ENCODE measurements around the gene HEG1.

Gene HEG1

DNA sequence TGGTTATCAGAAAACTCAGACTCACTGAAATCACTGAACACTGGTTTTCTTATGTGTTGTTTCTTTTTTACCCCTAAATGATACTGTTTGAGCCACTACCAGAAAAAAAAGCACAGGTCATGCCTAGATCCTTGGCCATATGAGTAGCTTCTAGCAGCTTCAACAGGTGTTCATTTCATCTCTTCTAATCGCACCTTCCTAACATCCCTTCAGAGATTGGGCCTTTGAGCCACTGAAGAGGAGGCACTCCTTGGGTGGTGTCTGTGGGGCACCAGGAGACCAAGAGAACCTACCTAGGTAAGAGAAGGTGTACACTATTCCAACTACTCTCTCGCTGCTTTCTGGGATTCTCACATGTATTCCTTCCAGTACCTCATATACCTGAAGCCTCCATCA is 2.5 kb downstream of the HEG1 start:
- H3K4me3 ChIP-seq (ENCODE audit: low read length): no peak overlapping the region
- no peak for DNase-seq
- H3F3A ChIP-seq (ENCODE audit: insufficient read depth, low read length): no peaks in the 10 kb centered on the region
- no peaks in the 10 kb centered on the region for H3K9me3 ChIP-seq (replicated peaks; ENCODE audit: insufficient read depth, low read length)
- no peaks in the 10 kb centered on the region for H3K4me1 ChIP-seq (ENCODE audit: low read length)
- H3K36me3 ChIP-seq (replicated peaks; ENCODE audit: insufficient read depth, low read length): no peaks in the 10 kb centered on the region
- no peak overlapping the region for H3K9ac ChIP-seq (ENCODE audit: low read length)
- peaks cover 15% of the 10 kb centered on the region; the same call in 1 of the 2 replicates for H3K27me3 ChIP-seq (replicated peaks; ENCODE audit: insufficient read depth, low read length)
- H3K79me2 ChIP-seq (ENCODE audit: low read length): no peaks in the 10 kb centered on the region
- no peaks in the 10 kb centered on the region for H4K20me1 ChIP-seq (ENCODE audit: insufficient read depth, low read length)
- no peak overlapping the region for H2AFZ ChIP-seq (ENCODE audit: low read length)
- H3K27ac ChIP-seq (ENCODE audit: low read length): no peak overlapping the region
- TF ChIP-seq, protein P1, sequence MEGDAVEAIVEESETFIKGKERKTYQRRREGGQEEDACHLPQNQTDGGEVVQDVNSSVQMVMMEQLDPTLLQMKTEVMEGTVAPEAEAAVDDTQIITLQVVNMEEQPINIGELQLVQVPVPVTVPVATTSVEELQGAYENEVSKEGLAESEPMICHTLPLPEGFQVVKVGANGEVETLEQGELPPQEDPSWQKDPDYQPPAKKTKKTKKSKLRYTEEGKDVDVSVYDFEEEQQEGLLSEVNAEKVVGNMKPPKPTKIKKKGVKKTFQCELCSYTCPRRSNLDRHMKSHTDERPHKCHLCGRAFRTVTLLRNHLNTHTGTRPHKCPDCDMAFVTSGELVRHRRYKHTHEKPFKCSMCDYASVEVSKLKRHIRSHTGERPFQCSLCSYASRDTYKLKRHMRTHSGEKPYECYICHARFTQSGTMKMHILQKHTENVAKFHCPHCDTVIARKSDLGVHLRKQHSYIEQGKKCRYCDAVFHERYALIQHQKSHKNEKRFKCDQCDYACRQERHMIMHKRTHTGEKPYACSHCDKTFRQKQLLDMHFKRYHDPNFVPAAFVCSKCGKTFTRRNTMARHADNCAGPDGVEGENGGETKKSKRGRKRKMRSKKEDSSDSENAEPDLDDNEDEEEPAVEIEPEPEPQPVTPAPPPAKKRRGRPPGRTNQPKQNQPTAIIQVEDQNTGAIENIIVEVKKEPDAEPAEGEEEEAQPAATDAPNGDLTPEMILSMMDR (IDR thresholded peaks at IDR 0.05; ENCODE audit: low read length): no peak
- TF ChIP-seq EZH2phosphoT487 (IDR thresholded peaks at IDR 0.05; ENCODE audit: low read length): no peak
- H3K9me2 ChIP-seq (replicated peaks; ENCODE audit: insufficient read depth, low read length): no peaks in the 10 kb centered on the region
- no peak overlapping the region for H3K4me2 ChIP-seq (ENCODE audit: low read depth, low read length)

DNA sequence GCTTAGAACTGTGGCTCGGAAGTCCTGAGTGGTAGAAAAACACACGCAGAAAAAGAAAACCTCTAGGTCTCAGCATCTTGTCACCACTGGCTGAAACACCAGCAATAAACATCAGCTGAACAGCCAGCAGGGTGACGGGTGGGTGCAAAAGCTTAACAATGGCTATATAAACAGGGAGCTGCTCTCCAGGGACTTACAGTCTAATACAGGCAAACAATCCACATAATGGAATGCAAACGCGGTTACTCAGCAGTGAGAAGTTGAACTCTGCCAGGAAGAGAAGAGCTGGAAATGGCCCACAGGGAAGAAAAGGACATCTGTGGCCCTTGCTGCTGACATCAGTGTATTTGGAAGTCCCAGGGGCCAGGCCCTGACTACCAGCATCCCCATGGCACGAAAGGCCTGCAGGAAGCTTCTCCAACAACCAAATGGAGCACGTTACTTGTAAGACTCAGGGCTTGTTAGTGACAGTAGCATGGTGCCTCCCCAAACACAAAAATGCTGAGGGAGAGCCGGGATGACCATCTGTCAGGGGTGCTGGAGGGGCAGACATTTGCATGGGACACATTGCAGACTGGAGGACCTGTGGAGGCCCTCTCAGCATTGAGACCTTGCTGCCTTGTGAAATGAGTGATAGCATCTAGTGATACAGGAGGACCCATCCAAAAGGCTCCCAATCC is 3.0 kb downstream of the HEG1 start:
- no peak for DNase-seq
- Histone ChIP-seq H3K27ac (ENCODE audit: low read length) (no peak overlapping the region), H3K79me2 (ENCODE audit: low read length) (no peaks in the 10 kb centered on the region), H3K27me3 (replicated peaks; ENCODE audit: insufficient read depth, low read length) (peaks cover 15% of the 10 kb centered on the region; the same call in 1 of the 2 replicates), H3K9ac (ENCODE audit: low read length) (no peak overlapping the region), H3K4me1 (ENCODE audit: low read length) (no peaks in the 10 kb centered on the region), H3F3A (ENCODE audit: insufficient read depth, low read length) (no peaks in the 10 kb centered on the region), H2AFZ (ENCODE audit: low read length) (no peak overlapping the region), H3K9me2 (replicated peaks; ENCODE audit: insufficient read depth, low read length) (no peaks in the 10 kb centered on the region), H3K9me3 (replicated peaks; ENCODE audit: insufficient read depth, low read length) (no peaks in the 10 kb centered on the region), H3K36me3 (replicated peaks; ENCODE audit: insufficient read depth, low read length) (no peaks in the 10 kb centered on the region), H3K4me2 (ENCODE audit: low read depth, low read length) (no peak overlapping the region), H4K20me1 (ENCODE audit: insufficient read depth, low read length) (no peaks in the 10 kb centered on the region), H3K4me3 (ENCODE audit: low read length) (no peak overlapping the region)
- no peak for TF ChIP-seq EZH2 (optimal IDR thresholded peaks at IDR 0.05; ENCODE audit: low read depth, low read length)

DNA sequence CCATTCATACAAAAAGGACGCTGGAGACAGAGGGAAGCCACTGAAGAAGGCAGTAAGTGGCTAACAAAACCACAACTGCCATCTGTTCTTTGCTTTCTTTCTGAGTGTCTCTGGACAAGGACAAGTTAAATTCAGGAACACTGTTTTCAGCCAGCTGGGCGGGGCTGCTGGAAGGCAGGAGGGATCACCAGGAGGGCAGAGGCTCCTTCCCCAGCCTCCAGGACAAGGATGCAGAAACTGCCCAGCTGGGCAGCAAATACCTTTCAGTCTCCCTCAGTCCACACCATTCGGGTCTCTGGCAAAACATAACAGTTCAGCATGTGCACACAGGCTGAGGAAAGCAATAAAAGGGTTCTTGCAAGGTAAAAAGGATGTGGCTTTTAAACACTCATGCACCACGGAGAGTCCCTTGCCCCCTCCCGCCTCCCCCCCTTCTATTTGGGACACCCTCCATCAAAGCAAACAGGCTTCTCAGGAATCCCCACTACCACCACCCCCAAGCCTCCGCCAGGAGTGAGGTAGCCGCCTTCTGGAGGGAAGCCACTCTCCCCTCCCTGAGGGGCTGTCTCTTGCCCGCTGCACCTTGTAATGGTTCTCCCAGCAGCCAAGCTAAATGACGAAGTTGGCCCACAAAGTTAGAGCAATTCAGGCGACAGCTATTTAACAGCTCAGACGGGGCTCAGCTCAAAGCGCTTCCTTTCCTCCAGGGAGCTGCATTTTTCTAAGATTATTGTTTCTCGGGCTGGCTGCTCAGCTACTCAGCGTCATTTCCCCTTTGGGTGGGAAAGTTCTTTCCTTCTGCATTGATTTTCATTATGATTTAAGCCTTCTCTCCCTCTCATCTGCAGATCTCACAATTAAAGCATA is 3.8 kb downstream of the HEG1 start:
- no peak overlapping the region for H3K27ac ChIP-seq (ENCODE audit: low read length)
- no peaks in the 10 kb centered on the region for H3K9me3 ChIP-seq (replicated peaks; ENCODE audit: insufficient read depth, low read length)
- H3K9ac ChIP-seq (ENCODE audit: low read length): no peak overlapping the region
- no peaks in the 10 kb centered on the region for H3K79me2 ChIP-seq (ENCODE audit: low read length)
- H3K27me3 ChIP-seq (replicated peaks; ENCODE audit: insufficient read depth, low read length): peaks cover 15% of the 10 kb centered on the region; the same call in 1 of the 2 replicates
- TF ChIP-seq, protein P1 (IDR thresholded peaks at IDR 0.05; ENCODE audit: low read length): no peak
- TF ChIP-seq EZH2 (optimal IDR thresholded peaks at IDR 0.05; ENCODE audit: low read depth, low read length) (no peak), EZH2phosphoT487 (IDR thresholded peaks at IDR 0.05; ENCODE audit: low read length) (no peak)
- H3K4me1 ChIP-seq (ENCODE audit: low read length): no peaks in the 10 kb centered on the region
- no peaks in the 10 kb centered on the region for H3K36me3 ChIP-seq (replicated peaks; ENCODE audit: insufficient read depth, low read length)
- no peaks in the 10 kb centered on the region for H4K20me1 ChIP-seq (ENCODE audit: insufficient read depth, low read length)
- H2AFZ ChIP-seq (ENCODE audit: low read length): no peak overlapping the region
- no peaks in the 10 kb centered on the region for H3K9me2 ChIP-seq (replicated peaks; ENCODE audit: insufficient read depth, low read length)
- H3K4me2 ChIP-seq (ENCODE audit: low read depth, low read length): no peak overlapping the region
- H3F3A ChIP-seq (ENCODE audit: insufficient read depth, low read length): no peaks in the 10 kb centered on the region
- H3K4me3 ChIP-seq (ENCODE audit: low read length): no peak overlapping the region
- no peak for DNase-seq
